Measurements from ENCODE around the gene AGBL2.
"Not testable (repeated sequence)": the region's sequence is repeated elsewhere in the genome, so short reads cannot be mapped to it uniquely, and the experiment has no call there.

AGBL2 gene

DNA sequence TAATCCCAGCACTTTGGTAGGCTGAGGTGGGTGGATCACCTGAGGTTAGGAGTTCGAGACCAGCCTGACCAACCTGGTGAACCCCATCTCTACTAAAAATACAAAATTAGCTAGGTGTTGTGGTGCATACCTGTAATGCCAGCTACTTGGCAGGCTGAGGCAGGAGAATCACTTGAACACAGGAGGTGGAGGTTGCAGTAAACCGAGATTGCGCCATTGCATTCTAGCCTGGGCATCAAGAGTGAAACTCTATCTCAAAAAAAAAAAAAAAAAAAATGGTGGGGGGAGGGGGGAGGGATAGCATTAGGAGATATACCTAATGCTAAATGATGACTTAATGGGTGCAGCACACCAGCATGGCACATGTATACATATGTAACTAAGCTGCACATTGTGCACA lies 28.5 kb downstream of the AGBL2 start:
- not testable (repeated sequence) for H3K9ac ChIP-seq (ENCODE audit: low read length); H3K4me1 ChIP-seq (ENCODE audit: control insufficient read depth, insufficient read depth, low read length); H3K27ac ChIP-seq (ENCODE audit: low read depth, low read length); H3K4me3 ChIP-seq (ENCODE audit: low read length); H3K36me3 ChIP-seq (ENCODE audit: control insufficient read depth, insufficient read depth, low read length); H3K27me3 ChIP-seq (ENCODE audit: control insufficient read depth, insufficient read depth, low read length)

GRCh38 chr11:47686151-47686550 lies 29.0 kb downstream of the AGBL2 start:
- H3K27ac ChIP-seq (ENCODE audit: low read depth, low read length), result no peak overlapping the region
- H3K4me3 ChIP-seq (ENCODE audit: low read length), result no peak overlapping the region
- no peaks in the 10 kb centered on the region for H3K27me3 ChIP-seq (ENCODE audit: control insufficient read depth, insufficient read depth, low read length)
- H3K36me3 ChIP-seq (ENCODE audit: control insufficient read depth, insufficient read depth, low read length), result no peaks in the 10 kb centered on the region
- H3K4me1 ChIP-seq (ENCODE audit: control insufficient read depth, insufficient read depth, low read length), result no peaks in the 10 kb centered on the region
- H3K9ac ChIP-seq (ENCODE audit: low read length), result no peak overlapping the region

DNA sequence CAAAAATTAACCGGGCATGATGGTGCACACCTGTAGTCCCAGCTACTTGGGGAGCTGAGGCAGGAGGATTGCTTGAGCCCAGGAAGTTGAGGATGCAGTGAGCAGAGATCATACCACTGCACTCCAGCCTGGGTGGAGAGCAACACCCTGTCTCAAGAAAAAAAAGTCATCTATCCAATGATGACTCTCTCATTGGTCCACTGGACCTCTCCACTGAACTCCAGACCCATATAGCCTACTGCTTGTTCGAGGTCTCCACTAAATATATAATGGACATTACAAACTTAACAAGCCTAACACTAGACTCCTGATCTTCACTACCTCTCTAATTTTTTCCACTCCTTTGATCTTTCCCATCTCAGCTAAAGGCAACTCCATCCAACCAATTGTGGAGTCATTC lies 39.3 kb downstream of the AGBL2 start:
- no peaks in the 10 kb centered on the region for H3K4me1 ChIP-seq (ENCODE audit: control insufficient read depth, insufficient read depth, low read length)
- H3K36me3 ChIP-seq (ENCODE audit: control insufficient read depth, insufficient read depth, low read length), result no peaks in the 10 kb centered on the region
- no peak overlapping the region for H3K9ac ChIP-seq (ENCODE audit: low read length)
- H3K27ac ChIP-seq (ENCODE audit: low read depth, low read length), result no peak overlapping the region
- H3K27me3 ChIP-seq (ENCODE audit: control insufficient read depth, insufficient read depth, low read length), result no peaks in the 10 kb centered on the region
- H3K4me3 ChIP-seq (ENCODE audit: low read length), result no peak overlapping the region

DNA sequence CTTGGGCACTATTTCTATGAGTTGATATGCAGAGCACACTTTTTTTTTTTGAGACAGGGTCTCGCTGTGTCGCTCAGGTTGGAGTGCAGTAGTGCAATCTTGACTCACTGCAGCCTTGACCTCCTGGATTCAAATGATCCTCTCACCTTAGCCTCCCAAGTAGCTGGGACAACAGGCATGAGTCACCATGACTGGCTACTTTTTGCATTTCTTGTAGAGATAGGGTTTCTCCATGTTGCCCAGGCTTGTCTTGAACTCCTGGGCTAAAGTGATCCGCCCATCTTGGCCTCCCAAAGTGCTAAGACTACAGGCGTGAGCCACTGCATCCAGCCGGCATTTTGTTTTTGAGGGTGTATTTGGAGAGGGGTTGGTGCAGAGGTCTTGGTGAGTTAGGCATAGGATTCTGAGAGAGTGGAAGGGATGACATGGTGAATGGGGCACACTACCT lies 42.9 kb downstream of the AGBL2 start:
- Histone ChIP-seq H3K4me3 (ENCODE audit: low read length) (no peak overlapping the region), H3K27me3 (ENCODE audit: control insufficient read depth, insufficient read depth, low read length) (no peaks in the 10 kb centered on the region), H3K36me3 (ENCODE audit: control insufficient read depth, insufficient read depth, low read length) (no peaks in the 10 kb centered on the region), H3K9ac (ENCODE audit: low read length) (no peak overlapping the region), H3K27ac (ENCODE audit: low read depth, low read length) (no peak overlapping the region), H3K4me1 (ENCODE audit: control insufficient read depth, insufficient read depth, low read length) (no peaks in the 10 kb centered on the region)

DNA sequence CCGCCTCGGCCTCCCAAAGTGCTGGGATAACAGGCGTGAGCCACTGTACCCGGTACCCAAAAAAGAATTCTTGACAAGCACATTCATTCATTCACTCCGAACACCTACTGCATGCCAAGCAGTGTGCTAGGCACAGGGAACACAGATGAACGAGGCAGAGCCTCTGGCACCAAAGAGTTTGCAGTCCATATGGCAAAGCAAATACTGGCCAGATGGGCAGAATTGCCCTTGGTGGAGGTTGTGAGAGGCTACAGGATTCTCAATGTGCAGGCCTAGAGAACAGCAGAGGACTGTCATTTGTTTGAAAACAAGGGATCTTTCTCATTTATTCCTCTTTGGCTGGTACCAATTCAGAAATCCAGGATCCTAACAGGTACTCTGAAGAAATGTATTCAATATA lies 45.3 kb downstream of the AGBL2 start:
- Histone ChIP-seq H3K27ac (ENCODE audit: low read depth, low read length) (no peak overlapping the region), H3K27me3 (ENCODE audit: control insufficient read depth, insufficient read depth, low read length) (no peaks in the 10 kb centered on the region), H3K36me3 (ENCODE audit: control insufficient read depth, insufficient read depth, low read length) (no peaks in the 10 kb centered on the region)

DNA sequence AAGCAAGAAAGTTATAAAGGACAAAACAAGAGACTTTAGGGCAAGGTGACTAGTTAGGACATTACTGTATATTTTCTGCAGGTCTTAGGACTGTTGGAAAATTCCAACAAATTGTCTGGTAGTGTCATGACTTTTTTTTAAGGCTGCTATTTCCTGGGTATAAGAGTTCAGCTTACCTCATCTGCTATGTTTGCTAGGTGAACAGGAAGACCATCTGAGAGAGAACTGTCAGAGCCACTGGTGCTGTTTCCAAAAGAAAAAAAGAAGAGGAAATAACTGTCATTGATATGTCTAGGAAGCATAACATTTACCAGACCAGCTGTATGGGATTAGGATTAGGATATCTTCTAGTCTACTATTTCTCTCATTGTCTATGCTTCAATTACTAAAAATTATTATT lies 46.5 kb downstream of the AGBL2 start:
- H3K36me3 ChIP-seq (ENCODE audit: control insufficient read depth, insufficient read depth, low read length), result no peaks in the 10 kb centered on the region
- no peaks in the 10 kb centered on the region for H3K27me3 ChIP-seq (ENCODE audit: control insufficient read depth, insufficient read depth, low read length)
- H3K4me3 ChIP-seq (ENCODE audit: low read length), result no peak overlapping the region
- H3K4me1 ChIP-seq (ENCODE audit: control insufficient read depth, insufficient read depth, low read length), result no peaks in the 10 kb centered on the region
- H3K27ac ChIP-seq (ENCODE audit: low read depth, low read length), result no peak overlapping the region
- no peak overlapping the region for H3K9ac ChIP-seq (ENCODE audit: low read length)

More for the DNA sequence above, 45.3 kb downstream of the AGBL2 start:
- Histone ChIP-seq H3K9ac (ENCODE audit: low read length) (no peak overlapping the region), H3K4me1 (ENCODE audit: control insufficient read depth, insufficient read depth, low read length) (no peaks in the 10 kb centered on the region), H3K4me3 (ENCODE audit: low read length) (no peak overlapping the region)

GRCh38 chr11:47667555-47667954 lies 47.6 kb downstream of the AGBL2 start:
- Histone ChIP-seq H3K9ac (ENCODE audit: low read length) (no peak overlapping the region), H3K4me1 (ENCODE audit: control insufficient read depth, insufficient read depth, low read length) (no peaks in the 10 kb centered on the region), H3K27ac (ENCODE audit: low read depth, low read length) (no peak overlapping the region), H3K36me3 (ENCODE audit: control insufficient read depth, insufficient read depth, low read length) (no peaks in the 10 kb centered on the region), H3K27me3 (ENCODE audit: control insufficient read depth, insufficient read depth, low read length) (no peaks in the 10 kb centered on the region), H3K4me3 (ENCODE audit: low read length) (no peak overlapping the region)

GRCh38 chr11:47667135-47667534 lies 48.0 kb downstream of the AGBL2 start:
- Histone ChIP-seq H3K9ac (ENCODE audit: low read length) (no peak overlapping the region), H3K4me3 (ENCODE audit: low read length) (no peak overlapping the region), H3K27ac (ENCODE audit: low read depth, low read length) (no peak overlapping the region), H3K4me1 (ENCODE audit: control insufficient read depth, insufficient read depth, low read length) (no peaks in the 10 kb centered on the region), H3K27me3 (ENCODE audit: control insufficient read depth, insufficient read depth, low read length) (no peaks in the 10 kb centered on the region), H3K36me3 (ENCODE audit: control insufficient read depth, insufficient read depth, low read length) (no peaks in the 10 kb centered on the region)

DNA sequence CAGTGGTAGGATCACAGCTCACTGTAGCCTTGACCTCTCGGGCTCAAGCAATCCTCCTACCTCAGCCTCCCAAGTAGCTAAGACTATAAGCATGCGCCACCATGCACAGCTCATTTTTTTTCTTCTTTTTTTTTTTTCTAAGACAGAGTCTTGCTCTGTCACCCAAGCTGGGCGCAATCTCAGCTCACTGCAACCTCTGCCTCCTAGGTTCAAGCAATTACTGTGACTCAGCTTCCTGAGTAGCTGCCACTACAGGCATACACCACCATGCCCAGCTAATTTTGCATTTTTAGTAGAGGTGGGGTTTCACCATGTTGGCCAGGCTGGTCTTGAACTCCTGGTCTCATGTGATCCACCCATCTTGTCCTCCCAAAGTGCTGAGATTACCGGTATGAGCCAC lies 50.2 kb downstream of the AGBL2 start:
- not testable (repeated sequence) for H3K27ac ChIP-seq (ENCODE audit: low read depth, low read length); H3K4me1 ChIP-seq (ENCODE audit: control insufficient read depth, insufficient read depth, low read length); H3K36me3 ChIP-seq (ENCODE audit: control insufficient read depth, insufficient read depth, low read length); H3K9ac ChIP-seq (ENCODE audit: low read length); H3K4me3 ChIP-seq (ENCODE audit: low read length); H3K27me3 ChIP-seq (ENCODE audit: control insufficient read depth, insufficient read depth, low read length)

- H3K36me3 ChIP-seq (ENCODE audit: control insufficient read depth, insufficient read depth, low read length), result no peaks in the 10 kb centered on the region
- no peak overlapping the region for H3K4me3 ChIP-seq (ENCODE audit: low read length)
- no peaks in the 10 kb centered on the region for H3K27me3 ChIP-seq (ENCODE audit: control insufficient read depth, insufficient read depth, low read length)
- H3K4me1 ChIP-seq (ENCODE audit: control insufficient read depth, insufficient read depth, low read length), result no peaks in the 10 kb centered on the region
- H3K9ac ChIP-seq (ENCODE audit: low read length), result no peak overlapping the region
- H3K27ac ChIP-seq (ENCODE audit: low read depth, low read length), result no peak overlapping the region
Measured at GRCh38 chr11:47661245-47661644, 53.9 kb downstream of the AGBL2 start.

DNA sequence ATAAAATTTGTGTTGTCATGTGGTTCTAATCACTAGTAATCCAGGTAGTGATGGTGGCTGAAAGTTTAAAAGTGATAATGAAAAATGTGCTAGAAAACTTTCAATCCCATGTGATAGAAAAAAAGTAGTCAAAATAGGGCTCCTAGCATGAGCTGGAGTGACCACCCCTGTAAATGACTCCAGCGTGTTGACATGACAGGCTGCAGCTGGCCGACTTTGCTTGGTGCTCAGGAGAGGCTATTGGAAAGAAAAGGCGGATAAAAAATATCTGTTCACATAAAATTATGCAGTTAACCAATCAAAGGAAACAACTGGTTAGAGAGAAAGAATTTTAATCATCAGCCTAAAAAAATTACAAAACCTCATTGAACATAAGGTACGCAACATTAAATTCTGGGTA lies 55.9 kb downstream of the AGBL2 start:
- no peaks in the 10 kb centered on the region for H3K27me3 ChIP-seq (ENCODE audit: control insufficient read depth, insufficient read depth, low read length)
- H3K9ac ChIP-seq (ENCODE audit: low read length), result no peak overlapping the region
- H3K36me3 ChIP-seq (ENCODE audit: control insufficient read depth, insufficient read depth, low read length), result no peaks in the 10 kb centered on the region
- H3K4me3 ChIP-seq (ENCODE audit: low read length), result no peak overlapping the region
- no peaks in the 10 kb centered on the region for H3K4me1 ChIP-seq (ENCODE audit: control insufficient read depth, insufficient read depth, low read length)
- no peak overlapping the region for H3K27ac ChIP-seq (ENCODE audit: low read depth, low read length)

DNA sequence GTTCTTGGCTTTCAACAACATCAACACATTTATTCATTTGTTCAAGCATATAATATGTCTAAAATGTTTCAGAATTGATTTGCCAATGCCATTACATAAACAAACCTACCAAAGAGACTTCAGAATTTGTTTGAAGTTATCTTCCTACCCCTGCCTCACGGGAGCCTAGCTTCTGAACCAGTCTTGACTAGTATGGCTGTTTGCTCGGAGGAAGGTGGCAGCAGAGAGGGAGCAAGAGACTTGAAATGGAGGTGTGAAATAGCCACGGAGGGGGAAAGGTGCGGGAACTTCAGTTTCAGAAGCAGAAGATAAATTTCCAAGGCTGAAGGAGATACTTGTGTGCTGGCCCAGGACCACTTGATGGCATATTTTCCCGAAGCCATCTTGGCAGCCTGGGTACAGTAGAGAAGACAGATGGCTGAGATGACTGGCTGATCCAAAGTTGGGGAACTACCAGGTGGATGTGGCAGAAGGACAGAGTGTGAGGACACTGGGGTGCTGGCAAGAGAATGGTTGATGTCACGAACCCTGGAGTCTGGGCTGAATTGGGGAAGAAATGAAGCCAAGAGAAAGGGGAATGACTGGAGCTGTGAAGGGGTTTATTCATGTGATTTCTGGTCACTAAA lies 58.8 kb downstream of the AGBL2 start:
- Histone ChIP-seq H3K4me3 (ENCODE audit: low read length) (no peak overlapping the region), H3K9ac (ENCODE audit: low read length) (no peak overlapping the region), H3K27me3 (ENCODE audit: control insufficient read depth, insufficient read depth, low read length) (no peaks in the 10 kb centered on the region), H3K36me3 (ENCODE audit: control insufficient read depth, insufficient read depth, low read length) (no peaks in the 10 kb centered on the region), H3K27ac (ENCODE audit: low read depth, low read length) (no peak overlapping the region), H3K4me1 (ENCODE audit: control insufficient read depth, insufficient read depth, low read length) (no peaks in the 10 kb centered on the region)

DNA sequence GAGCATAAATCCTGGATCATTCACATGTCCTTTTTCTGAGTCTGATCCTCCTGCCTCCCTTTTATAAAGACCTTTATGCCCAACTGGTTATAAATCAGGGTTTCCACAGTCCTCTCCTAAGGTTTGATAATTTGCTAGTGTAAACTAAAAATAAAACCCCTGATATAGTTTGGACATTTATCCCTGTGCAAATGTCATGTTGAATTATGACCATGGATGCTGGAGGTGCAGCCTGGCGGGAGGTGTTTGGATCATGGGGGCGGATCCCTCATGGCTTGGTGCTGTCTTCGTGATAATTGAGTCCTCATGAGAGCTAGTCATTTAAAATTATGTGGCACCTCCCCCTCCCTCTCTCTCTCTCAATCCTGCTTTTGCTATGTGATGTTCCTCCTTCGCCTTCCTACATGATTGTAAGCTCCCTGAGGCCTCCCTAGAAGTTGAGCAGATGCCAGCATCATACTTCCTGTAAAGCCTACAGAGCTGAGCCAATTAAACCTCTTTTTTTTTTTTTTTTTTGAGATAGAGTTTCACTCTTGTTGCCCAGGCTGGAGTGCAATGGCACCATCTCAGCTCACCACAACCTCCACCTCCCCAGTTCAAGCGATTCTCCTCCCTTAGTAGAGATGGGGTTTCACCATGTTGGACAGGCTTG lies 63.2 kb downstream of the AGBL2 start:
- Histone ChIP-seq H3K4me1 (ENCODE audit: control insufficient read depth, insufficient read depth, low read length) (no peaks in the 10 kb centered on the region), H3K27ac (ENCODE audit: low read depth, low read length) (no peak overlapping the region), H3K36me3 (ENCODE audit: control insufficient read depth, insufficient read depth, low read length) (no peaks in the 10 kb centered on the region), H3K9ac (ENCODE audit: low read length) (no peak overlapping the region), H3K27me3 (ENCODE audit: control insufficient read depth, insufficient read depth, low read length) (no peaks in the 10 kb centered on the region), H3K4me3 (ENCODE audit: low read length) (no peak overlapping the region)

Measured in rectal smooth muscle tissue (tissue), 1 donor.